KMS-11 (cell line): ENCODE measurements around the gene RASSF3.

Experiments
- H2AFZ ChIP-seq: fragments of 200-600 bp; sonication (generic); 2 replicates; pipeline ENCODE4 v1.6.1; 2016; ENCODE audit warnings: antibody characterized with exemption, mixed run types, low read depth
- H3K27ac ChIP-seq: fragments of 200-600 bp; sonication (generic); 2 replicates; pipeline ENCODE4 v1.6.1; 2016; ENCODE audit warnings: mild to moderate bottlenecking, mixed run types
- H3K27me3 ChIP-seq: fragments of 200-600 bp; sonication (generic); 2 replicates; pipeline ENCODE4 v1.6.1; 2017; ENCODE audit warnings: mild to moderate bottlenecking, low read depth, mixed run types, moderate library complexity; ENCODE audit not compliant: insufficient read depth
- H3K36me3 ChIP-seq: fragments of 200-600 bp; sonication (generic); 2 replicates; pipeline ENCODE4 v1.6.1; 2017; ENCODE audit warnings: mild to moderate bottlenecking, mixed run types; ENCODE audit not compliant: insufficient read depth
- H3K4me1 ChIP-seq: fragments of 200-600 bp; sonication (generic); 2 replicates; pipeline ENCODE4 v1.6.1; 2016; ENCODE audit warnings: mild to moderate bottlenecking, low read depth, mixed run types; ENCODE audit not compliant: poor library complexity, severe bottlenecking
- H3K4me2 ChIP-seq: fragments of 200-600 bp; sonication (generic); 2 replicates; pipeline ENCODE4 v1.7.0; 2016; ENCODE audit warnings: mild to moderate bottlenecking, mixed run types
- H3K4me3 ChIP-seq: fragments of 200-600 bp; sonication (generic); IDR thresholded peaks from 2 replicates; pipeline ENCODE4 v1.6.1; 2017; ENCODE audit warnings: low read depth, low read length, mixed read lengths; ENCODE audit not compliant: insufficient read depth
- H3K79me2 ChIP-seq: fragments of 200-600 bp; sonication (generic); 2 replicates; pipeline ENCODE4 v1.6.1; 2016; ENCODE audit warnings: low read depth, mixed run types; ENCODE audit not compliant: insufficient read depth
- H3K9ac ChIP-seq: fragments of 200-600 bp; sonication (generic); 2 replicates; pipeline ENCODE4 v1.6.1; 2016; ENCODE audit warnings: mild to moderate bottlenecking, mixed run types
- H4K20me1 ChIP-seq: fragments of 200-600 bp; sonication (generic); 2 replicates; pipeline ENCODE4 v1.6.1; 2016; ENCODE audit warnings: mild to moderate bottlenecking, mixed run types; ENCODE audit not compliant: insufficient read depth
- TF ChIP-seq, protein P1 (sequence below): fragments of 200-600 bp; sonication (generic); conservative IDR thresholded peaks from 2 replicates; pipeline ENCODE4 v1.6.1; 2017; ENCODE audit warnings: low read depth, mild to moderate bottlenecking, antibody characterized with exemption, low read length, moderate library complexity, mixed read lengths

Gene RASSF3

DNA sequence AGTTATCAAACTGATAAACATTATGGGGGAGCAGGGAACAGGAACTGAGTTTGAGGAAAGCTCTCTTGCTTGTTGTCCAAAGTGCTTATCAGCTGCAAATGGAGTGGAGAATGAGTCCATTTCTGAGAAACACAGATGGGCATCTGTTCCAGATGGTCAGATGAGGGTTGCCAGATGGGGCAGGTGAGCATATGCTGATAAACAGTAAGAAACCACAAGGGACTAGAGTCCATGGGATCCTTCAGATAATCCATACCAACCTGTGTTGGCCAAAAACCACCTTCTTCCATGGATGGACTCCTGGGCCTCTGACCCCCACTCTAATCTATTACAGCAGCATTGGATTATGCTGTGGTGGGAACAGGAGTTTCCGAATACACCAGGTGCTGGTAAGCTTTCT, 110.6 kb downstream of the RASSF3 start:
- Histone ChIP-seq H3K4me2 (no peak overlapping the region), H2AFZ (no peak overlapping the region), H3K27ac (no peak overlapping the region), H3K79me2 (no peaks in the 10 kb centered on the region), H3K27me3 (no peaks in the 10 kb centered on the region), H4K20me1 (no peaks in the 10 kb centered on the region), H3K4me3 (no peak overlapping the region), H3K4me1 (no peaks in the 10 kb centered on the region), H3K36me3 (no peaks in the 10 kb centered on the region; the same call in 1 of the 2 replicates), H3K9ac (no peak overlapping the region)
- TF ChIP-seq, protein P1, sequence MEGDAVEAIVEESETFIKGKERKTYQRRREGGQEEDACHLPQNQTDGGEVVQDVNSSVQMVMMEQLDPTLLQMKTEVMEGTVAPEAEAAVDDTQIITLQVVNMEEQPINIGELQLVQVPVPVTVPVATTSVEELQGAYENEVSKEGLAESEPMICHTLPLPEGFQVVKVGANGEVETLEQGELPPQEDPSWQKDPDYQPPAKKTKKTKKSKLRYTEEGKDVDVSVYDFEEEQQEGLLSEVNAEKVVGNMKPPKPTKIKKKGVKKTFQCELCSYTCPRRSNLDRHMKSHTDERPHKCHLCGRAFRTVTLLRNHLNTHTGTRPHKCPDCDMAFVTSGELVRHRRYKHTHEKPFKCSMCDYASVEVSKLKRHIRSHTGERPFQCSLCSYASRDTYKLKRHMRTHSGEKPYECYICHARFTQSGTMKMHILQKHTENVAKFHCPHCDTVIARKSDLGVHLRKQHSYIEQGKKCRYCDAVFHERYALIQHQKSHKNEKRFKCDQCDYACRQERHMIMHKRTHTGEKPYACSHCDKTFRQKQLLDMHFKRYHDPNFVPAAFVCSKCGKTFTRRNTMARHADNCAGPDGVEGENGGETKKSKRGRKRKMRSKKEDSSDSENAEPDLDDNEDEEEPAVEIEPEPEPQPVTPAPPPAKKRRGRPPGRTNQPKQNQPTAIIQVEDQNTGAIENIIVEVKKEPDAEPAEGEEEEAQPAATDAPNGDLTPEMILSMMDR: no peak

GRCh38 chr12:64722835-64723234, 112.5 kb downstream of the RASSF3 start:
- H4K20me1 ChIP-seq: no peaks in the 10 kb centered on the region
- H3K27ac ChIP-seq: no peak overlapping the region
- no peaks in the 10 kb centered on the region for H3K27me3 ChIP-seq
- H3K36me3 ChIP-seq: no peaks in the 10 kb centered on the region; the same call in 1 of the 2 replicates
- H3K9ac ChIP-seq: no peak overlapping the region
- H3K4me2 ChIP-seq: no peak overlapping the region
- H3K4me3 ChIP-seq: no peak overlapping the region
- H2AFZ ChIP-seq: no peak overlapping the region
- no peaks in the 10 kb centered on the region for H3K79me2 ChIP-seq
- H3K4me1 ChIP-seq: no peaks in the 10 kb centered on the region
- TF ChIP-seq, protein P1: no peak

- H4K20me1 ChIP-seq: no peaks in the 10 kb centered on the region
- H3K27ac ChIP-seq: no peak overlapping the region
- H3K4me3 ChIP-seq: no peak overlapping the region
- no peak overlapping the region for H2AFZ ChIP-seq
- H3K9ac ChIP-seq: no peak overlapping the region
- no peaks in the 10 kb centered on the region for H3K27me3 ChIP-seq
- H3K36me3 ChIP-seq: no peaks in the 10 kb centered on the region; the same call in 1 of the 2 replicates
- H3K4me1 ChIP-seq: no peaks in the 10 kb centered on the region
- TF ChIP-seq, protein P1: no peak
- no peak overlapping the region for H3K4me2 ChIP-seq
- no peaks in the 10 kb centered on the region for H3K79me2 ChIP-seq
Measured at GRCh38 chr12:64723630-64724029, 113.3 kb downstream of the RASSF3 start.

- Histone ChIP-seq H3K27ac (no peak overlapping the region), H2AFZ (no peak overlapping the region), H3K79me2 (no peaks in the 10 kb centered on the region), H3K4me3 (no peak overlapping the region), H3K9ac (no peak overlapping the region), H3K4me2 (no peak overlapping the region), H3K4me1 (no peaks in the 10 kb centered on the region), H3K27me3 (no peaks in the 10 kb centered on the region), H4K20me1 (no peaks in the 10 kb centered on the region), H3K36me3 (no peaks in the 10 kb centered on the region; the same call in 1 of the 2 replicates)
- TF ChIP-seq, protein P1: no peak
Measured at GRCh38 chr12:64724201-64724745, 114.0 kb downstream of the RASSF3 start.
